Upper lobe of right lung (tissue), 1 donor: ENCODE results near the gene ARMH3. TPM values are rescaled to one million over a fixed set of nuclear protein-coding genes. Genes with fewer than 3 reads are reported as not detected.

Source experiments
- ATAC-seq: fragments of 200-7000 bp; cut with Tn5 transposase; one replicate; pipeline ENCODE4 v1.9.1; 2020; ENCODE audit warnings: mild to moderate bottlenecking, moderate library complexity
- DNase-seq: peaks from one replicate; pipeline ENCODE4 v3.0.0-alpha.2; 2020
- H3K27ac ChIP-seq: fragments of 200-600 bp; one replicate; pipeline ENCODE4 v1.8.0; 2022
- H3K27me3 ChIP-seq: fragments of 200-600 bp; one replicate; pipeline ENCODE4 v1.8.0; 2022; ENCODE audit warnings: mild to moderate bottlenecking
- H3K36me3 ChIP-seq: fragments of 200-600 bp; one replicate; pipeline ENCODE4 v1.8.0; 2022
- H3K4me1 ChIP-seq: fragments of 200-600 bp; one replicate; pipeline ENCODE4 v1.8.0; 2022
- H3K4me3 ChIP-seq: fragments of 200-600 bp; one replicate; pipeline ENCODE4 v1.8.0; 2022; ENCODE audit warnings: mild to moderate bottlenecking
- H3K9me3 ChIP-seq: fragments of 200-600 bp; one replicate; pipeline ENCODE4 v1.8.0; 2022
- CTCF ChIP-seq: fragments of 200-600 bp; IDR thresholded peaks from one replicate; pipeline ENCODE4 v1.8.0; 2022; ENCODE audit warnings: antibody characterized with exemption
- intact Hi-C: fragments of 100-400 bp; cut with DNase I; formaldehyde crosslinking; loops from one replicate; pipeline ENCODE4 v1.11.0; 2022
- total RNA-seq: library from RNA; stranded (reverse); fragmentation: NEBNext Ultra II Directional; extraction: Animal tissue kit (Norgen Biotek cat#: 25700); gene quantifications from one replicate; pipeline ENCODE4 v1.2.1, GENCODE V29; 2021
- donor health status: DM: no; HTN: yes; CAD: no; lungs with severe emphysema.

ARMH3 gene
- total RNA-seq, 1 donor from 2014 or later = 37.2 TPM

- no peak for TF ChIP-seq CTCF
- DNase-seq = no peak
- no peak for ATAC-seq
- Histone ChIP-seq H3K4me1 (peaks cover 38% of the 10 kb centered on the region), H3K36me3 (no peaks in the 10 kb centered on the region), H3K9me3 (no peaks in the 10 kb centered on the region), H3K27ac (no peak overlapping the region), H3K27me3 (no peaks in the 10 kb centered on the region), H3K4me3 (no peak overlapping the region)
- intact Hi-C loops = no loop called here
Observed at GRCh38 chr10:102068216-102068615, 12.2 kb upstream of the ARMH3 start.

- no peak for TF ChIP-seq CTCF
- Histone ChIP-seq H3K27me3 (no peaks in the 10 kb centered on the region), H3K4me3 (no peak overlapping the region), H3K36me3 (no peaks in the 10 kb centered on the region), H3K4me1 (peaks cover 34% of the 10 kb centered on the region), H3K9me3 (no peaks in the 10 kb centered on the region), H3K27ac (no peak overlapping the region)
- DNase-seq (no peak), ATAC-seq (no peak)
- intact Hi-C loops = no loop called here
Observed at GRCh38 chr10:102067091-102067916, 11.3 kb upstream of the ARMH3 start.

GRCh38 chr10:102066399-102067088, 10.6 kb upstream of the ARMH3 start:
- Histone ChIP-seq H3K27me3 (no peaks in the 10 kb centered on the region), H3K4me1 (peaks cover 34% of the 10 kb centered on the region), H3K36me3 (no peaks in the 10 kb centered on the region), H3K9me3 (no peaks in the 10 kb centered on the region), H3K4me3 (peak overlapping the region; percentile 96), H3K27ac (peak overlapping the region; percentile 98)
- DNase-seq = no peak
- no peak for ATAC-seq
- intact Hi-C loops = no loop called here
- TF ChIP-seq CTCF = no peak

- no peaks in the 10 kb centered on the region for H3K9me3 ChIP-seq
- peak overlapping the region; percentile 96 for H3K4me3 ChIP-seq
- H3K4me1 ChIP-seq = peaks cover 34% of the 10 kb centered on the region
- H3K27ac ChIP-seq = peak overlapping the region; percentile 98
- intact Hi-C loops = no loop called here
- no peaks in the 10 kb centered on the region for H3K27me3 ChIP-seq
- DNase-seq = no peak
- H3K36me3 ChIP-seq = no peaks in the 10 kb centered on the region
- TF ChIP-seq CTCF = peak; percentile 4
- ATAC-seq = peak; percentile 67
Observed at GRCh38 chr10:102065561-102066398, 9.8 kb upstream of the ARMH3 start.

- DNase-seq = peak; percentile 97
- Histone ChIP-seq H3K27me3 (no peaks in the 10 kb centered on the region), H3K9me3 (no peaks in the 10 kb centered on the region), H3K4me3 (peak within 1 kb of the TSS; percentile 96), H3K4me1 (peaks cover 34% of the 10 kb centered on the region), H3K27ac (peak within 1 kb of the TSS; percentile 98), H3K36me3 (no peaks in the 10 kb centered on the region)
- ATAC-seq = peak; percentile 98
- intact Hi-C loops = no loop called here
- no peak for TF ChIP-seq CTCF
Observed at GRCh38 chr10:102064868-102065560, 9.0 kb upstream of the ARMH3 start, which contains the start of gene HPS6. HPS6 (plus strand) TSS chr10:102065349; CDS start chr10:102065475, 126 bp downstream.
